Activated CD4-positive, alpha-beta T cell treated with anti-CD3 and anti-CD28 coated beads for 36 hours (primary cell): Measurements from ENCODE around the gene CACNB3. TPM values are rescaled to one million over a fixed set of nuclear protein-coding genes. Genes with fewer than 3 reads are reported as not detected.
"Not testable (repeated sequence)": the region's sequence is repeated elsewhere in the genome, so short reads cannot be mapped to it uniquely, and the experiment has no call there.

Experiments
- ATAC-seq: fragments of 200-7000 bp; cut with Tn5 transposase; one replicate; pipeline ENCODE4 v1.10.0; 2021; ENCODE audit warnings: mild to moderate bottlenecking, moderate library complexity
- CTCF ChIA-PET: fragments of 350-600 bp; sonication (Branson Sonifier 250); formaldehyde crosslinking; loops from one replicate; lab custom pipeline; 2021; ENCODE audit warnings: antibody characterized with exemption; lab: Charles Lee
- POLR2A ChIA-PET: fragments of 350-600 bp; sonication (Branson Sonifier 250); formaldehyde crosslinking; loops from one replicate; lab custom pipeline; 2021; ENCODE audit warnings: antibody characterized with exemption, inconsistent platforms; lab: Charles Lee
- DNase-seq: peaks from one replicate; pipeline ENCODE4 v3.0.0-alpha.2; 2020
- H3K27ac Mint-ChIP-seq: one replicate; pipeline ENCODE4 v1.8.0; 2021; ENCODE audit warnings: mixed read lengths
- H3K27me3 Mint-ChIP-seq: one replicate; pipeline ENCODE4 v1.8.0; 2021; ENCODE audit warnings: mixed read lengths
- H3K36me3 Mint-ChIP-seq: one replicate; pipeline ENCODE4 v1.8.0; 2021; ENCODE audit warnings: low read depth, mixed read lengths
- H3K4me1 Mint-ChIP-seq: one replicate; pipeline ENCODE4 v1.8.0; 2021; ENCODE audit warnings: mixed read lengths
- H3K4me3 Mint-ChIP-seq: one replicate; pipeline ENCODE4 v1.8.0; 2021; ENCODE audit warnings: mild to moderate bottlenecking, moderate library complexity, mixed read lengths
- H3K9me3 Mint-ChIP-seq: one replicate; pipeline ENCODE4 v1.8.0; 2021; ENCODE audit warnings: low read depth, mixed read lengths
- intact Hi-C, 2 experiments: fragments of 100-400 bp; cut with DNase I in 1 of 2; cut with micrococcal nuclease in 1 of 2; formaldehyde crosslinking; loops; one replicate each; pipeline versions ENCODE4 v1.14.2 to v1.15.1; 2022 to 2024; cut with DNase I, micrococcal nuclease
- total RNA-seq, 2 experiments: library from RNA; stranded (reverse); gene quantifications; one replicate each; pipeline ENCODE4 v1.2.3, GENCODE V29; 2021

Gene CACNB3
- total RNA-seq, 2 experiments from 2014 or later = 11.5 to 16.1 TPM

GRCh38 chr12:48858043-48858442, 39.7 kb downstream of the CACNB3 start:
- H3K4me3 Mint-ChIP-seq = no peak overlapping the region
- ATAC-seq = no peak
- ChIA-PET POLR2A (interaction anchor here (0.7 kb wide), 1 partner anchor 178 kb away, joined by 7 read pairs; no protein-coding TSS in a partner anchor), CTCF (interaction anchor here (0.6 to 2.9 kb wide), 3 partner anchors 25 to 50 kb away, joined by 3 to 20 read pairs (median 4); no protein-coding TSS in a partner anchor)
- DNase-seq = no peak
- intact Hi-C loops = no loop called here
- H3K27me3 Mint-ChIP-seq = peaks cover 13% of the 10 kb centered on the region
- H3K36me3 Mint-ChIP-seq = peaks cover 2% of the 10 kb centered on the region
- H3K9me3 Mint-ChIP-seq = no peaks in the 10 kb centered on the region
- H3K27ac Mint-ChIP-seq = no peak overlapping the region
- peaks cover 7% of the 10 kb centered on the region for H3K4me1 Mint-ChIP-seq

- DNase-seq (no peak), ATAC-seq (no peak)
- POLR2A ChIA-PET = interaction anchor here (0.7 kb wide), 2 partner anchors 66 to 932 kb away, joined by 4 to 14 read pairs; partner anchors contain the start of gene FKBP11
- CTCF ChIA-PET = interaction anchor here (1.1 to 1.7 kb wide), 3 partner anchors 13 to 30 kb away, joined by 4 to 8 read pairs (median 4); no protein-coding TSS in a partner anchor
- intact Hi-C loops = no loop called here
- Mint-ChIP-seq H3K4me3 (no peak overlapping the region), H3K36me3 (peaks cover 2% of the 10 kb centered on the region), H3K4me1 (peaks cover 11% of the 10 kb centered on the region), H3K27me3 (peaks cover 28% of the 10 kb centered on the region), H3K27ac (no peak overlapping the region), H3K9me3 (no peaks in the 10 kb centered on the region)
Measured at GRCh38 chr12:48859607-48860006, 41.3 kb downstream of the CACNB3 start.

GRCh38 chr12:48860236-48860635, 41.9 kb downstream of the CACNB3 start:
- Mint-ChIP-seq H3K4me1 (peaks cover 17% of the 10 kb centered on the region), H3K27me3 (peaks cover 33% of the 10 kb centered on the region)
- POLR2A ChIA-PET = interaction anchor here (0.6 to 0.7 kb wide), 3 partner anchors 32 to 933 kb away, joined by 3 to 14 read pairs (median 4); partner anchors contain the start of gene FKBP11
- CTCF ChIA-PET = interaction anchor here (0.5 to 1.7 kb wide), 4 partner anchors 13 to 193 kb away, joined by 3 to 8 read pairs (median 4); no protein-coding TSS in a partner anchor
- H3K9me3 Mint-ChIP-seq, H3K36me3 Mint-ChIP-seq, intact Hi-C loops, H3K27ac Mint-ChIP-seq, H3K4me3 Mint-ChIP-seq, DNase-seq, ATAC-seq: not testable (repeated sequence)

- intact Hi-C loops = no loop called here
- DNase-seq = peak; percentile 28
- H3K4me1 Mint-ChIP-seq = peaks cover 22% of the 10 kb centered on the region
- no peak overlapping the region for H3K4me3 Mint-ChIP-seq
- peaks cover 2% of the 10 kb centered on the region for H3K36me3 Mint-ChIP-seq
- CTCF ChIA-PET = interaction anchor here (0.5 to 1.2 kb wide), 3 partner anchors 29 to 123 kb away, joined by 3 read pairs; no protein-coding TSS in a partner anchor
- no peak overlapping the region for H3K27ac Mint-ChIP-seq
- no peak for ATAC-seq
- POLR2A ChIA-PET = no interaction called here
- H3K27me3 Mint-ChIP-seq = peaks cover 33% of the 10 kb centered on the region
- H3K9me3 Mint-ChIP-seq = no peaks in the 10 kb centered on the region
Measured at GRCh38 chr12:48861111-48861510, 42.8 kb downstream of the CACNB3 start.

GRCh38 chr12:48862760-48863159, 44.5 kb downstream of the CACNB3 start:
- intact Hi-C loops = no loop called here
- peaks cover 24% of the 10 kb centered on the region for H3K4me1 Mint-ChIP-seq
- H3K27ac Mint-ChIP-seq = no peak overlapping the region
- peaks cover 33% of the 10 kb centered on the region for H3K27me3 Mint-ChIP-seq
- POLR2A ChIA-PET = no interaction called here
- CTCF ChIA-PET = interaction anchor here (0.6 to 1.4 kb wide), 4 partner anchors 10 to 43 kb away, joined by 3 to 5 read pairs (median 4); partner anchors contain the start of gene DDX23
- peaks cover 2% of the 10 kb centered on the region for H3K36me3 Mint-ChIP-seq
- H3K9me3 Mint-ChIP-seq = no peaks in the 10 kb centered on the region
- ATAC-seq (no peak), DNase-seq (no peak)
- H3K4me3 Mint-ChIP-seq = no peak overlapping the region

GRCh38 chr12:48863291-48863690, 45.0 kb downstream of the CACNB3 start:
- peaks cover 24% of the 10 kb centered on the region for H3K4me1 Mint-ChIP-seq
- no peak overlapping the region for H3K4me3 Mint-ChIP-seq
- peaks cover 2% of the 10 kb centered on the region for H3K36me3 Mint-ChIP-seq
- H3K27me3 Mint-ChIP-seq = peaks cover 33% of the 10 kb centered on the region
- H3K27ac Mint-ChIP-seq = no peak overlapping the region
- CTCF ChIA-PET = interaction anchor here (1.4 kb wide), 1 partner anchor 10 kb away, joined by 5 read pairs; no protein-coding TSS in a partner anchor
- POLR2A ChIA-PET = interaction anchor here (0.6 kb wide), 1 partner anchor 14 kb away, joined by 3 read pairs; no protein-coding TSS in a partner anchor
- ATAC-seq = no peak
- intact Hi-C loops = no loop called here
- DNase-seq = no peak
- no peaks in the 10 kb centered on the region for H3K9me3 Mint-ChIP-seq

GRCh38 chr12:48865281-48866051, 47.2 kb downstream of the CACNB3 start, which contains the start of gene RND1:
Gene RND1 (minus strand): TSS chr12:48865870. CDS start chr12:48865767, 103 bp downstream.
- peaks cover 2% of the 10 kb centered on the region for H3K36me3 Mint-ChIP-seq
- POLR2A ChIA-PET = interaction anchor here (0.8 to 2.6 kb wide), 8 partner anchors 9 to 501 kb away, joined by 3 to 14 read pairs (median 4); partner anchors contain the start of genes ARF3, DDX23, FKBP11 and TUBA1B
- H3K4me3 Mint-ChIP-seq = peak within 1 kb of the TSS; percentile 74
- CTCF ChIA-PET = interaction anchor here (0.5 to 4.3 kb wide), 14 partner anchors 10 to 838 kb away, joined by 3 to 50 read pairs (median 4); partner anchors contain the start of genes DDX23 and FKBP11
- DNase-seq (peak; percentile 89), ATAC-seq (peak; percentile 95)
- peaks cover 33% of the 10 kb centered on the region for H3K27me3 Mint-ChIP-seq
- intact Hi-C loops = loop anchor here (1.0 to 2.0 kb wide), 4 partner anchors 13 to 183 kb away; partner anchors contain the start of genes DDX23 (in 2 of the 2) and KANSL2 (in 1 of the 2)
- H3K9me3 Mint-ChIP-seq = no peaks in the 10 kb centered on the region
- peak within 1 kb of the TSS; percentile 85 for H3K27ac Mint-ChIP-seq
- peaks cover 24% of the 10 kb centered on the region for H3K4me1 Mint-ChIP-seq

GRCh38 chr12:48866052-48866711, 47.9 kb downstream of the CACNB3 start:
- intact Hi-C loops = loop anchor here (1.0 to 2.0 kb wide), 2 partner anchors 13 to 24 kb away; partner anchors contain the start of gene DDX23 (in 1 of the 2)
- DNase-seq (no peak), ATAC-seq (peak; percentile 76)
- H3K27ac Mint-ChIP-seq = peak overlapping the region; percentile 85
- POLR2A ChIA-PET = interaction anchor here (0.8 to 2.6 kb wide), 7 partner anchors 10 to 500 kb away, joined by 3 to 14 read pairs (median 4); partner anchors contain the start of genes ARF3, DDX23, FKBP11 and TUBA1B
- H3K9me3 Mint-ChIP-seq = no peaks in the 10 kb centered on the region
- H3K4me1 Mint-ChIP-seq = peaks cover 21% of the 10 kb centered on the region
- peak overlapping the region; percentile 74 for H3K4me3 Mint-ChIP-seq
- CTCF ChIA-PET = interaction anchor here (0.9 to 4.3 kb wide), 12 partner anchors 10 to 113 kb away, joined by 3 to 50 read pairs (median 4); partner anchors contain the start of genes DDX23 and FKBP11
- no peaks in the 10 kb centered on the region for H3K36me3 Mint-ChIP-seq
- peaks cover 33% of the 10 kb centered on the region for H3K27me3 Mint-ChIP-seq

GRCh38 chr12:48868451-48868850, 50.2 kb downstream of the CACNB3 start:
- no peak overlapping the region for H3K4me3 Mint-ChIP-seq
- ChIA-PET CTCF (interaction anchor here (0.7 to 4.3 kb wide), 2 partner anchors 15 to 146 kb away, joined by 3 to 50 read pairs; partner anchors contain the start of gene DDX23), POLR2A (no interaction called here)
- no peaks in the 10 kb centered on the region for H3K36me3 Mint-ChIP-seq
- H3K27me3 Mint-ChIP-seq = peaks cover 16% of the 10 kb centered on the region
- H3K27ac Mint-ChIP-seq = no peak overlapping the region
- peaks cover 21% of the 10 kb centered on the region for H3K4me1 Mint-ChIP-seq
- ATAC-seq (no peak), DNase-seq (no peak)
- no peaks in the 10 kb centered on the region for H3K9me3 Mint-ChIP-seq
- intact Hi-C loops = no loop called here

- peaks cover 17% of the 10 kb centered on the region for H3K4me1 Mint-ChIP-seq
- CTCF ChIA-PET = interaction anchor here (0.9 to 2.6 kb wide), 3 partner anchors 16 to 55 kb away, joined by 3 to 11 read pairs (median 4); no protein-coding TSS in a partner anchor
- intact Hi-C loops = no loop called here
Measured at GRCh38 chr12:48869191-48869590, 50.9 kb downstream of the CACNB3 start.

More at GRCh38 chr12:48869191-48869590, 50.9 kb downstream of the CACNB3 start:
- no peaks in the 10 kb centered on the region for H3K9me3 Mint-ChIP-seq
- no peaks in the 10 kb centered on the region for H3K36me3 Mint-ChIP-seq
- peaks cover 10% of the 10 kb centered on the region for H3K27me3 Mint-ChIP-seq
- ATAC-seq (no peak), DNase-seq (no peak)
- no peak overlapping the region for H3K4me3 Mint-ChIP-seq
- no peak overlapping the region for H3K27ac Mint-ChIP-seq
- POLR2A ChIA-PET = interaction anchor here (0.6 kb wide), 1 partner anchor 319 kb away, joined by 3 read pairs; no protein-coding TSS in a partner anchor
